Measurements from ENCODE around the gene COQ10B.
A peak's percentile ranks its signal among the peaks of the same experiment; 100 is the strongest.

Gene COQ10B

DNA sequence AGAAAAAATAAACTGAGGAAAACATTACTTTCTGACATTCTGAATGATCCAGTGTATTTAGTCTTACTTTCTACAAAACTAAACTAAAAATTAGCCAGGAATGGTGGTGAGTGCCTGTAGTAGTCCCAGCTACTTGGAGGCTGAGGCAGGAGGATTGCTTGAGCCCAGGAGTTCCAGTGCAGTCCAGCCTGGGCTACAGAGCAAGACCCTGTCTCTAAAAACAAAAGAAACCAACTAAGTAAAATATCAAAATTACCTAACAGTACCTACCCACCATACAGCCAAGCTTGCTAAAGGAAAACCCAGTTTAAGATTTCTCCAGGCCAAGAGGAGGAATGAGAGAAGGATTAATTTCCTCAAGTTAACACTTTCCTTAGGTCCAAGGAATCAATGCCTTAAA is 43.3 kb downstream of the COQ10B start:
- Histone ChIP-seq H4K91ac (ENCODE audit: low read length) (no peak overlapping the region), H2BK120ac (ENCODE audit: low read depth, low read length) (no peak overlapping the region), H2AK5ac (ENCODE audit: low read length, severe bottlenecking) (no peak overlapping the region), H3K9me3 (ENCODE audit: control insufficient read depth, low read length) (no peaks in the 10 kb centered on the region), H3K27me3 (ENCODE audit: control insufficient read depth in 1 of 2, insufficient read depth in 1 of 2, low read length in 2 of 2) (no peaks in the 10 kb centered on the region), H3K9ac (ENCODE audit: low read length) (no peak overlapping the region), H2AFZ (ENCODE audit: low read depth, low read length) (no peak overlapping the region), H3K23ac (ENCODE audit: low read length in 2 of 2) (no peak overlapping the region), H2BK5ac (ENCODE audit: low read depth, low read length, poor library complexity, severe bottlenecking) (no peak overlapping the region), H4K8ac (ENCODE audit: low read length) (no peak overlapping the region), H3K14ac (ENCODE audit: low read length in 2 of 2) (no peak overlapping the region), H2BK12ac (ENCODE audit: low read length in 2 of 2) (no peak overlapping the region), H3K18ac (ENCODE audit: low read depth in 1 of 2, low read length in 2 of 2) (no peak overlapping the region), H3K4me3 (ENCODE audit: insufficient read depth in 1 of 2, low read depth in 1 of 2, low read length in 2 of 2) (no peak overlapping the region), H3K4me1 (ENCODE audit: control insufficient read depth, insufficient read depth, low read depth, low read length) (peaks cover 6% of the 10 kb centered on the region), H3K4me2 (ENCODE audit: low read length, poor library complexity, severe bottlenecking) (no peak overlapping the region), H3K27ac (ENCODE audit: low read length, poor library complexity, severe bottlenecking) (no peak overlapping the region), H3K79me1 (replicated peaks; ENCODE audit: low read length, poor library complexity, severe bottlenecking) (peaks cover 4% of the 10 kb centered on the region), H2BK15ac (ENCODE audit: low read depth, poor library complexity, severe bottlenecking) (no peak overlapping the region), H3K4ac (ENCODE audit: low read depth in 1 of 2, low read length in 2 of 2) (no peak overlapping the region), H3K36me3 (ENCODE audit: control insufficient read depth in 1 of 2, insufficient read depth in 2 of 2, low read depth in 1 of 2, low read length in 2 of 2) (peaks cover 14 to 66% of the 10 kb centered on the region in 2 experiments)
- DNase-seq, result no peak

DNA sequence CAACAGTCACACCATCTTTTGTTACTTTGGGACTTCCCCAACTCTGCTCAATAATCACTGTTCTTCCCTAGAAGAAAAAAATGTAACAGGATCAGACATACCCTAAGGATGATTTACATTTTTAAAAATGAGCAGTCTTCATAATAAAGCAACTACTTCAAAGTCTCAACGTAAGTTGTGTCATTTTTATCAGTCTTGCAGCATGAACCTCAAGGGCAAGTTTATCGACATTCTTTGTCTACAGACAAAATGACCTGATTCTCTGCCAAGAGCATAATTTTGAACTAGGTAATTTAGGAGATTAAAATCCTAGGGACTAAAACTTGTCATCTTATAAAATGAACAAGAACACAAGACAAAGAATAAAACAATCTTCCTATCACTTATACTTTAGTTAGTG is 44.0 kb downstream of the COQ10B start:
- Histone ChIP-seq H3K23ac (ENCODE audit: low read length in 2 of 2) (no peak overlapping the region), H3K9me3 (ENCODE audit: control insufficient read depth, low read length) (no peaks in the 10 kb centered on the region), H3K27me3 (ENCODE audit: control insufficient read depth in 1 of 2, insufficient read depth in 1 of 2, low read length in 2 of 2) (no peaks in the 10 kb centered on the region), H3K14ac (ENCODE audit: low read length in 2 of 2) (no peak overlapping the region), H2BK15ac (ENCODE audit: low read depth, poor library complexity, severe bottlenecking) (no peak overlapping the region), H3K18ac (ENCODE audit: low read depth in 1 of 2, low read length in 2 of 2) (no peak overlapping the region), H3K4me1 (ENCODE audit: control insufficient read depth, insufficient read depth, low read depth, low read length) (peaks cover 6% of the 10 kb centered on the region), H3K36me3 (ENCODE audit: control insufficient read depth in 1 of 2, insufficient read depth in 2 of 2, low read depth in 1 of 2, low read length in 2 of 2) (peaks cover 8 to 66% of the 10 kb centered on the region in 2 experiments), H3K9ac (ENCODE audit: low read length) (peak overlapping the region; percentile 99), H2AFZ (ENCODE audit: low read depth, low read length) (no peak overlapping the region), H2BK120ac (ENCODE audit: low read depth, low read length) (no peak overlapping the region), H3K27ac (ENCODE audit: low read length, poor library complexity, severe bottlenecking) (no peak overlapping the region), H3K4me3 (ENCODE audit: insufficient read depth in 1 of 2, low read depth in 1 of 2, low read length in 2 of 2) (peak overlapping the region in 1 of 2 experiments; percentile 97), H3K4me2 (ENCODE audit: low read length, poor library complexity, severe bottlenecking) (no peak overlapping the region), H3K4ac (ENCODE audit: low read depth in 1 of 2, low read length in 2 of 2) (no peak overlapping the region), H4K8ac (ENCODE audit: low read length) (no peak overlapping the region), H4K91ac (ENCODE audit: low read length) (no peak overlapping the region), H3K79me1 (replicated peaks; ENCODE audit: low read length, poor library complexity, severe bottlenecking) (peaks cover 2% of the 10 kb centered on the region), H2BK12ac (ENCODE audit: low read length in 2 of 2) (no peak overlapping the region), H2AK5ac (ENCODE audit: low read length, severe bottlenecking) (no peak overlapping the region), H2BK5ac (ENCODE audit: low read depth, low read length, poor library complexity, severe bottlenecking) (no peak overlapping the region)
- DNase-seq, result no peak
- 40% methylated on average over 1 of the region's 2 CpGs for WGBS

DNA sequence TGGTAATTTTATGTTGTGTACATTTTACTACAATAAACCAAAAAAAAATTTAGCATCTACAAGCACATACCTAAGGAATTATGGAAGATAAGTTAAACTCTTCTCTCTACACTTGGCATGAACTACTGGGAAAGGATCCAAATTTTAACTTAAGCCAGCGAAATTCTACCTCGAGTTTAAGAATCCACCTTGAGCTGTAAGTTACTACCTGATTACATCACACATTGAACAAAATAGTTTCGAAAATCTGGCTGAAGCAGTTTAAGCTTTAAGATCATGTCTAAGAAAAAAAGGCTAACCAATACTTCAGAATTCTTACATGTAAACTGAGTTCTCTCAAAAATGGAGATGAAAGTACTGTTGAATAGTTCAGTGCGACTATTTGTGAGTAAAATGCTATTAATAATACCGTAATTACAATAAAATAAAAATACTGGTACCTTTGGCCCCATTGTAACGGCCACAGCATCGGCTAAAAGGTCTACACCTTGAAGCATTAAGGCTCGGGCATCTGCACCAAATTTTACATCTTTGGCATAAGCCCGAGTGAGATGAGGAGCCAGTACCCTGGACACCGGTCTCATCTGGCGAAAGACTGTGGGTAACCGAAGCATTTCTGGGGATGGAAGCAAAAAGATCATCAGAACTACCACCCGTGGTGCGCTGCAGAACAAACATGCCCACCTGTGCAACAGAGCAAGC is 45.0 kb downstream of the COQ10B start:
- Histone ChIP-seq H2BK12ac (ENCODE audit: low read length in 2 of 2) (no peak overlapping the region), H3K9ac (ENCODE audit: low read length) (peak overlapping the region; percentile 99), H3K9me3 (ENCODE audit: control insufficient read depth, low read length) (no peaks in the 10 kb centered on the region), H3K27me3 (ENCODE audit: control insufficient read depth in 1 of 2, insufficient read depth in 1 of 2, low read length in 2 of 2) (no peaks in the 10 kb centered on the region), H2AFZ (ENCODE audit: low read depth, low read length) (no peak overlapping the region), H4K91ac (ENCODE audit: low read length) (no peak overlapping the region), H3K23ac (ENCODE audit: low read length in 2 of 2) (no peak overlapping the region), H3K4ac (ENCODE audit: low read depth in 1 of 2, low read length in 2 of 2) (no peak overlapping the region), H3K79me1 (replicated peaks; ENCODE audit: low read length, poor library complexity, severe bottlenecking) (peaks cover 2% of the 10 kb centered on the region), H4K8ac (ENCODE audit: low read length) (no peak overlapping the region), H2AK5ac (ENCODE audit: low read length, severe bottlenecking) (no peak overlapping the region), H3K14ac (ENCODE audit: low read length in 2 of 2) (no peak overlapping the region), H2BK15ac (ENCODE audit: low read depth, poor library complexity, severe bottlenecking) (no peak overlapping the region), H3K4me3 (ENCODE audit: insufficient read depth in 1 of 2, low read depth in 1 of 2, low read length in 2 of 2) (peak overlapping the region; percentile 97 to 99), H2BK120ac (ENCODE audit: low read depth, low read length) (no peak overlapping the region), H3K36me3 (ENCODE audit: control insufficient read depth in 1 of 2, insufficient read depth in 2 of 2, low read depth in 1 of 2, low read length in 2 of 2) (peaks cover 8 to 66% of the 10 kb centered on the region in 2 experiments), H3K4me2 (ENCODE audit: low read length, poor library complexity, severe bottlenecking) (peak overlapping the region; percentile 98), H3K18ac (ENCODE audit: low read depth in 1 of 2, low read length in 2 of 2) (no peak overlapping the region), H2BK5ac (ENCODE audit: low read depth, low read length, poor library complexity, severe bottlenecking) (no peak overlapping the region), H3K27ac (ENCODE audit: low read length, poor library complexity, severe bottlenecking) (peak overlapping the region; percentile 78), H3K4me1 (ENCODE audit: control insufficient read depth, insufficient read depth, low read depth, low read length) (peaks cover 6% of the 10 kb centered on the region)
- WGBS, result under 1% methylated on average over 11 of the region's 14 CpGs
- no peak for DNase-seq

DNA sequence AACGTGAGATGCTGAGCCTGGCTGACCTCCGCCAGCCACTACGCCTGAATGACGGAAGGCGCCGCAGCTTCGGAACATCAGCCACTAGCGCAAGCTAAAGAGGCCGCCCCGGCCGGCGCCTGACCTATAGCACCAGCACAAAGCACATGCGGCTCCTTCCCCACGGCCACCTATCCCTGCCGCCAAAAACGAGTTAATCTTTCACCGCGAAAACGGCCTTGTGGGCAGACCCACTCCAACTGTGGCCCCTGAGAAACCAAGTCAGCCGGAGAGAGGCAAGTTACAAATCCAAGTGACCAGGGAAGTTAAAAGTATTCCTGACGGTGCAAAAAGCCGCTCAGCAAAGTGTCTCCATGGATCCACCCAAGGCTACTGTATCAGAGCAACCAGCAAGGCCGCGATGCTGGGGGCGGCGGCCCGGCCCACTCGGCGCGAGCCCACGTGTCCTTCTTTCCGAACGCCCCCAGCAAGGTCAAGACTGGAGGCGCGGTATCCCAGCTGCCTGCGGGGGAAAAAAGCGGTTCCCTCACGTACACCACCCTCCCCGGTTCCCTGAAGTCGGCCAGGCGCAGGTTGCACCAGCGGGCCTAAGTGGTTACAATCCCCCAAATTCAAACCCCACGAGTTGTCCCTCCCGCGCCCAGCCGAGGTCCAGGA is 45.7 kb downstream of the COQ10B start:
- DNase-seq, result peak; percentile 79
- Histone ChIP-seq H2AFZ (ENCODE audit: low read depth, low read length) (peak overlapping the region; percentile 98), H3K4me3 (ENCODE audit: insufficient read depth in 1 of 2, low read depth in 1 of 2, low read length in 2 of 2) (peak overlapping the region; percentile 97 to 99), H4K8ac (ENCODE audit: low read length) (peak overlapping the region; percentile 80), H3K23ac (ENCODE audit: low read length in 2 of 2) (peak overlapping the region in 1 of 2 experiments; percentile 97), H3K4ac (ENCODE audit: low read depth in 1 of 2, low read length in 2 of 2) (peak overlapping the region; percentile 5 to 92), H2BK5ac (ENCODE audit: low read depth, low read length, poor library complexity, severe bottlenecking) (no peak overlapping the region), H3K14ac (ENCODE audit: low read length in 2 of 2) (peak overlapping the region in 1 of 2 experiments; percentile 94), H2BK12ac (ENCODE audit: low read length in 2 of 2) (peak overlapping the region in 1 of 2 experiments; percentile 75), H4K91ac (ENCODE audit: low read length) (peak overlapping the region; percentile 71), H3K9me3 (ENCODE audit: control insufficient read depth, low read length) (no peaks in the 10 kb centered on the region), H3K27ac (ENCODE audit: low read length, poor library complexity, severe bottlenecking) (peak overlapping the region; percentile 78), H3K79me1 (replicated peaks; ENCODE audit: low read length, poor library complexity, severe bottlenecking) (peaks cover 2% of the 10 kb centered on the region), H3K36me3 (ENCODE audit: control insufficient read depth in 1 of 2, insufficient read depth in 2 of 2, low read depth in 1 of 2, low read length in 2 of 2) (peaks cover 9 to 66% of the 10 kb centered on the region in 2 experiments), H3K9ac (ENCODE audit: low read length) (peak overlapping the region; percentile 99), H3K4me1 (ENCODE audit: control insufficient read depth, insufficient read depth, low read depth, low read length) (peaks cover 6% of the 10 kb centered on the region), H2AK5ac (ENCODE audit: low read length, severe bottlenecking) (no peak overlapping the region), H2BK120ac (ENCODE audit: low read depth, low read length) (peak overlapping the region; percentile 76), H2BK15ac (ENCODE audit: low read depth, poor library complexity, severe bottlenecking) (peak overlapping the region; percentile 93), H3K18ac (ENCODE audit: low read depth in 1 of 2, low read length in 2 of 2) (peak overlapping the region; percentile 88 to 98), H3K27me3 (ENCODE audit: control insufficient read depth in 1 of 2, insufficient read depth in 1 of 2, low read length in 2 of 2) (no peaks in the 10 kb centered on the region), H3K4me2 (ENCODE audit: low read length, poor library complexity, severe bottlenecking) (peak overlapping the region; percentile 98)
- WGBS, result under 1% methylated on average over 44 of the region's 46 CpGs
